Neural cell (in vitro differentiated cells): ENCODE data around the gene FHL2. TPM values are rescaled to one million over a fixed set of nuclear protein-coding genes. Genes with fewer than 3 reads are reported as not detected.

Source experiments
- H2AFZ ChIP-seq: fragments of 200-600, 300-800 bp; sonication (generic), shearing (Covaris generic); 2 replicates; pipeline ENCODE4 v1.6.0; 2014; ENCODE audit warnings: low read depth, mild to moderate bottlenecking, antibody characterized with exemption, low read length, moderate library complexity
- H3F3A ChIP-seq: fragments of 200-600 bp; shearing (Covaris generic); 2 replicates; pipeline ENCODE4 v1.6.1; 2016; ENCODE audit warnings: mild to moderate bottlenecking, moderate library complexity, mixed read lengths, antibody characterized with exemption, low read length; ENCODE audit not compliant: insufficient read depth, poor library complexity, severe bottlenecking
- H3K27ac ChIP-seq: fragments of 200-600, 300-800 bp; sonication (generic), shearing (Covaris generic); 2 replicates; pipeline ENCODE4 v1.5.1; 2014; ENCODE audit warnings: mild to moderate bottlenecking, low read length, moderate library complexity
- H3K27me3 ChIP-seq: fragments of 300-800, 200-600 bp; sonication (generic), shearing (Covaris generic); 2 replicates; pipeline ENCODE4 v1.6.0; 2014; ENCODE audit warnings: mild to moderate bottlenecking, low read depth, low read length, moderate library complexity; ENCODE audit not compliant: insufficient read depth
- H3K36me3 ChIP-seq: fragments of 300-800, 200-600 bp; sonication (generic), shearing (Covaris generic); 2 replicates; pipeline ENCODE4 v1.5.1; 2014; ENCODE audit warnings: mild to moderate bottlenecking, antibody characterized with exemption, low read length, moderate library complexity; ENCODE audit not compliant: insufficient read depth
- H3K4me2 ChIP-seq: fragments of 300-800, 200-600 bp; sonication (generic), shearing (Covaris generic); 2 replicates; pipeline ENCODE4 v1.6.0; 2014; ENCODE audit warnings: mild to moderate bottlenecking, low read length
- H3K4me3 ChIP-seq: fragments of 300-800, 200-600 bp; sonication (generic), shearing (Covaris generic); 2 replicates; pipeline ENCODE4 v1.5.1; 2014; ENCODE audit warnings: mild to moderate bottlenecking, low read length, moderate library complexity
- H3K79me2 ChIP-seq: fragments of 200-600 bp; shearing (Covaris generic); replicated peaks from 2 replicates; pipeline ENCODE4 v1.6.0; 2014; ENCODE audit warnings: mild to moderate bottlenecking, low read length, moderate library complexity; ENCODE audit not compliant: insufficient read depth
- H3K9ac ChIP-seq: fragments of 300-800, 200-600 bp; sonication (generic), shearing (Covaris generic); 2 replicates; pipeline ENCODE4 v1.6.1; 2016; ENCODE audit warnings: mild to moderate bottlenecking, low read length, mixed read lengths
- H3K9me2 ChIP-seq: fragments of 200-600 bp; shearing (Covaris generic); 2 replicates; pipeline ENCODE4 v1.6.1; 2016; ENCODE audit warnings: mild to moderate bottlenecking, low read length, mixed read lengths; ENCODE audit not compliant: insufficient read depth
- H3K9me3 ChIP-seq: fragments of 200-600, 300-800 bp; sonication (generic), shearing (Covaris generic); 2 replicates; pipeline ENCODE4 v1.6.1; 2016; ENCODE audit warnings: mild to moderate bottlenecking, mixed run types, low read length, moderate library complexity, mixed read lengths
- H4K20me1 ChIP-seq: fragments of 200-600 bp; shearing (Covaris generic); 2 replicates; pipeline ENCODE4 v1.6.1; 2016; ENCODE audit warnings: mild to moderate bottlenecking, mixed run types; ENCODE audit not compliant: insufficient read depth
- CTCF ChIP-seq: fragments of 450-650 bp; IDR thresholded peaks from 2 replicates; pipeline ENCODE4 v1.5.1; 2014; ENCODE audit warnings: antibody characterized with exemption, mild to moderate bottlenecking, moderate library complexity; ENCODE audit not compliant: poor library complexity, severe bottlenecking
- EP300 ChIP-seq: fragments of 450-650 bp; conservative IDR thresholded peaks from 2 replicates; pipeline ENCODE4 v1.6.1; 2014; ENCODE audit warnings: antibody characterized with exemption, mild to moderate bottlenecking, moderate library complexity; ENCODE audit not compliant: poor library complexity, severe bottlenecking
- EZH2 ChIP-seq: fragments of 200-600, 300-800 bp; shearing (Covaris generic), sonication (generic); IDR thresholded peaks from 2 replicates; pipeline ENCODE4 v1.6.1; 2014; ENCODE audit warnings: antibody characterized with exemption, low read length, borderline replicate concordance, mild to moderate bottlenecking; ENCODE audit not compliant: insufficient read depth, poor library complexity, severe bottlenecking
- MXI1 ChIP-seq: fragments of 450-650 bp; conservative IDR thresholded peaks from 2 replicates; pipeline ENCODE4 v1.6.1; 2014; ENCODE audit warnings: antibody characterized with exemption, mild to moderate bottlenecking; ENCODE audit not compliant: poor library complexity, severe bottlenecking
- POLR2AphosphoS5 ChIP-seq: IDR thresholded peaks from 2 replicates; pipeline ENCODE4 v1.6.1; 2012
- RAD21 ChIP-seq: fragments of 450-650 bp; conservative IDR thresholded peaks from 2 replicates; pipeline ENCODE4 v1.6.1; 2014; ENCODE audit warnings: antibody characterized with exemption, mild to moderate bottlenecking, moderate library complexity
- REST ChIP-seq: IDR thresholded peaks from 2 replicates; pipeline ENCODE4 v1.6.1; 2012; ENCODE audit warnings: borderline replicate concordance
- SMC3 ChIP-seq: fragments of 450-650 bp; conservative IDR thresholded peaks from 2 replicates; pipeline ENCODE4 v1.6.1; 2014; ENCODE audit warnings: antibody characterized with exemption, mild to moderate bottlenecking, moderate library complexity; ENCODE audit not compliant: poor library complexity
- TAF1 ChIP-seq: IDR thresholded peaks from 2 replicates; pipeline ENCODE4 v1.6.1; 2012; ENCODE audit warnings: low read depth
- polyA plus RNA-seq: library from polyadenylated mRNA; depleted of rRNA; stranded (reverse); fragments of >200 nt; gene quantifications from 2 replicates; pipeline ENCODE4 v1.2.3, GENCODE V29; 2014

FHL2 gene
- polyA plus RNA-seq, 1 donor from 2014 or later: 3.5 TPM

- TF ChIP-seq EP300 (no peak), REST (no peak), RAD21 (no peak), MXI1 (no peak), POLR2AphosphoS5 (no peak)
- Histone ChIP-seq H3K9me2 (no peaks in the 10 kb centered on the region), H3K9ac (no peak overlapping the region), H3K36me3 (no peaks in the 10 kb centered on the region), H3K79me2 (no peaks in the 10 kb centered on the region), H4K20me1 (no peaks in the 10 kb centered on the region), H3K4me2 (no peak overlapping the region), H3K9me3 (no peaks in the 10 kb centered on the region), H3K27me3 (no peaks in the 10 kb centered on the region), H3F3A (no peaks in the 10 kb centered on the region), H3K4me3 (no peak overlapping the region), H3K27ac (no peak overlapping the region), H2AFZ (no peak overlapping the region)
Observed at GRCh38 chr2:105446501-105446900, 47.6 kb upstream of the FHL2 start.

- H3K36me3 ChIP-seq: no peaks in the 10 kb centered on the region
- H2AFZ ChIP-seq: no peak overlapping the region
- H4K20me1 ChIP-seq: no peaks in the 10 kb centered on the region
- H3K9me3 ChIP-seq: no peaks in the 10 kb centered on the region
- H3K4me3 ChIP-seq: no peak overlapping the region
- H3K27me3 ChIP-seq: no peaks in the 10 kb centered on the region
- no peak overlapping the region for H3K4me2 ChIP-seq
- H3K79me2 ChIP-seq: no peaks in the 10 kb centered on the region
- no peak overlapping the region for H3K27ac ChIP-seq
- H3K9me2 ChIP-seq: no peaks in the 10 kb centered on the region
- H3F3A ChIP-seq: no peaks in the 10 kb centered on the region
- no peak overlapping the region for H3K9ac ChIP-seq
- TF ChIP-seq EP300 (no peak), CTCF (no peak), EZH2 (no peak), TAF1 (no peak), RAD21 (no peak), REST (no peak), POLR2AphosphoS5 (no peak), MXI1 (no peak), SMC3 (no peak)
Observed at GRCh38 chr2:105445976-105446375, 47.1 kb upstream of the FHL2 start.
